Liver (tissue), 9 donors: ENCODE results near the gene RNU7-1. TPM values are rescaled to one million over a fixed set of nuclear protein-coding genes. Genes with fewer than 3 reads are reported as not detected.

Experiments used
- DNase-seq: peaks from one replicate; pipeline ENCODE4 v3.0.0-alpha.2; 2017; ENCODE audit warnings: low spot score
- H3K27ac ChIP-seq, 2 donors: one replicate each; pipeline ENCODE4 v1.7.0; 2013; ENCODE audit warnings: inconsistent platforms in 2 of 2, low read length in 2 of 2, control low read depth in 1 of 2, low read depth in 1 of 2, mild to moderate bottlenecking in 1 of 2
- H3K27me3 ChIP-seq, 4 donors: one replicate each; pipeline versions ENCODE4 v1.6.1 to v1.7.0; 2013; ENCODE audit warnings: low read length in 3 of 4, inconsistent platforms in 1 of 4, mild to moderate bottlenecking in 1 of 4, moderate library complexity in 1 of 4; ENCODE audit not compliant: control insufficient read depth in 4 of 4, insufficient read depth in 4 of 4
- H3K36me3 ChIP-seq, 4 donors: one replicate each; pipeline versions ENCODE4 v1.6.1 to v1.7.0; 2013; ENCODE audit warnings: low read length in 3 of 4, mild to moderate bottlenecking in 3 of 4, low read depth in 1 of 4, moderate library complexity in 1 of 4; ENCODE audit not compliant: control insufficient read depth in 4 of 4, insufficient read depth in 3 of 4
- H3K4me1 ChIP-seq, 4 donors: one replicate each; pipeline versions ENCODE4 v1.6.1 to v1.7.0; 2013; ENCODE audit warnings: low read length in 3 of 4, mild to moderate bottlenecking in 3 of 4, moderate library complexity in 1 of 4; ENCODE audit not compliant: control insufficient read depth in 4 of 4, insufficient read depth in 4 of 4
- H3K4me3 ChIP-seq, 3 donors: one replicate each; pipeline versions ENCODE4 v1.6.1 to v1.7.0; 2013; ENCODE audit warnings: low read length in 3 of 3, control low read depth in 1 of 3, low read depth in 1 of 3, mild to moderate bottlenecking in 1 of 3
- H3K9ac ChIP-seq, 2 donors: one replicate each; pipeline ENCODE4 v1.7.0; 2013; ENCODE audit warnings: low read length in 2 of 2, mild to moderate bottlenecking in 2 of 2, moderate library complexity in 2 of 2, control low read depth in 1 of 2, low read depth in 1 of 2
- H3K9me3 ChIP-seq, 4 donors: one replicate each; pipeline versions ENCODE4 v1.6.1 to v1.7.0; 2013; ENCODE audit warnings: low read length in 3 of 4; ENCODE audit not compliant: control insufficient read depth in 4 of 4
- ATF3 ChIP-seq: IDR thresholded peaks from 2 replicates; pipeline ENCODE4 v1.6.1; 2016; ENCODE audit warnings: antibody characterized with exemption
- CTCF ChIP-seq: fragments of 150-350 bp; IDR thresholded peaks from 2 replicates; pipeline ENCODE4 v1.5.1; 2017; ENCODE audit warnings: improper control_type of control experiment, low read depth, low read length; ENCODE audit not compliant: missing input control
- EGR1 ChIP-seq, 2 donors: IDR thresholded peaks; 2 replicates each; pipeline ENCODE4 v1.6.1; 2016 to 2018; ENCODE audit warnings: antibody characterized with exemption in 2 of 2, low read depth in 2 of 2
- FOXA1 ChIP-seq: IDR thresholded peaks from 2 replicates; pipeline ENCODE4 v1.6.1; 2016; ENCODE audit warnings: antibody characterized with exemption
- FOXA2 ChIP-seq: IDR thresholded peaks from 2 replicates; pipeline ENCODE4 v1.6.1; 2016; ENCODE audit warnings: antibody characterized with exemption
- HNF4A ChIP-seq, 2 donors: conservative IDR thresholded peaks; 2 replicates each; pipeline ENCODE4 v1.6.1; 2016; ENCODE audit warnings: antibody characterized with exemption in 2 of 2, mild to moderate bottlenecking in 2 of 2
- JUND ChIP-seq, 2 donors: IDR thresholded peaks; 2 replicates each; pipeline ENCODE4 v1.6.1; 2016; ENCODE audit warnings: antibody characterized with exemption in 2 of 2
- MAX ChIP-seq: IDR thresholded peaks from 2 replicates; pipeline ENCODE4 v1.6.1; 2016; ENCODE audit warnings: antibody characterized with exemption
- NR2F2 ChIP-seq: IDR thresholded peaks from 2 replicates; pipeline ENCODE4 v1.6.1; 2016; ENCODE audit warnings: antibody characterized with exemption
- RAD21 ChIP-seq, 2 donors: IDR thresholded peaks; 2 replicates each; pipeline ENCODE4 v1.6.1; 2016; ENCODE audit warnings: antibody characterized with exemption in 2 of 2, mild to moderate bottlenecking in 2 of 2
- REST ChIP-seq: IDR thresholded peaks from 2 replicates; pipeline ENCODE4 v1.6.1; 2016; ENCODE audit warnings: antibody characterized with exemption, mild to moderate bottlenecking
- RXRA ChIP-seq, 2 donors: IDR thresholded peaks; 2 replicates each; pipeline ENCODE4 v1.6.1; 2017 to 2018; ENCODE audit warnings: antibody characterized with exemption in 2 of 2, mild to moderate bottlenecking in 1 of 2
- TAF1 ChIP-seq: conservative IDR thresholded peaks from 2 replicates; pipeline ENCODE4 v1.6.1; 2016; ENCODE audit warnings: antibody characterized with exemption, mild to moderate bottlenecking
- YY1 ChIP-seq: IDR thresholded peaks from 2 replicates; pipeline ENCODE4 v1.6.1; 2016; ENCODE audit warnings: antibody characterized with exemption, mild to moderate bottlenecking
- ZBTB33 ChIP-seq: IDR thresholded peaks from 2 replicates; pipeline ENCODE4 v1.6.1; 2016; ENCODE audit warnings: antibody characterized with exemption
- WGBS: extraction: QIAGEN DNeasy Blood & Tissue Kit; methylation state at CpG from one replicate; pipeline ENCODE4 v1.1.7; 2013; 5-methylcytosine and 5-hydroxymethylcytosine counted together
- polyA plus RNA-seq, 2 donors: library from polyadenylated mRNA; stranded (reverse) in 1 of 2; unstranded in 1 of 2; fragments of 200-250 nt in 1 of 2; fragments of >200 nt in 1 of 2; fragmentation: Nextera tagmentation in 1 of 2; extraction: Ambion mirVana in 1 of 2; gene quantifications; one replicate each; pipeline versions ENCODE4 v1.2.1 to v1.2.3, GENCODE V29; 2013 to 2015
- total RNA-seq, 2 donors: library from RNA; depleted of rRNA; stranded (reverse); fragments of >200 nt; gene quantifications; one replicate each; pipeline ENCODE4 v1.2.3, GENCODE V29; 2014
- donor health status: healthy.
- donor health status: healthy.
- donor health status: healthy.
- donor health status: healthy.
- donor health status: healthy.

Gene RNU7-1
- total and polyA plus RNA-seq, 4 donors, result not detected

- Histone ChIP-seq H3K4me3 (no peak overlapping the region), H3K9me3 (no peaks in the 10 kb centered on the region), H3K36me3 (peaks cover 13 to 34% (median 28%) of the 10 kb centered on the region in 4 donors), H3K27ac (no peak overlapping the region), H3K4me1 (peaks cover 8 to 44% (median 22%) of the 10 kb centered on the region in 4 donors), H3K9ac (no peak overlapping the region), H3K27me3 (no peaks in the 10 kb centered on the region)
- no peak for TF ChIP-seq TAF1
- TF ChIP-seq HNF4A (conservative IDR thresholded peaks at IDR 0.05), result no peak
- TF ChIP-seq FOXA1, result no peak
- TF ChIP-seq JUND (IDR thresholded peaks at IDR 0.05), result no peak
- TF ChIP-seq ZBTB33, result no peak
- no peak for TF ChIP-seq REST
- no peak for TF ChIP-seq MAX
- TF ChIP-seq FOXA2, result no peak
- TF ChIP-seq NR2F2, result no peak
- WGBS, result 69% methylated on average over 17 of the region's 17 CpGs
- no peak for DNase-seq
These were observed 20.3 kb downstream of the RNU7-1 start for GRCh38 chr12:6963791-6964413.

GRCh38 chr12:6964605-6965025, 21.0 kb downstream of the RNU7-1 start:
- H3K4me1 ChIP-seq, result peaks cover 11 to 50% (median 26%) of the 10 kb centered on the region in 4 donors
- no peaks in the 10 kb centered on the region for H3K9me3 ChIP-seq
- peak overlapping the region; percentile 62 to 74 for H3K27ac ChIP-seq
- WGBS, result 73% methylated on average over 8 of the region's 8 CpGs
- H3K9ac ChIP-seq, result peak overlapping the region in 1 of 2 donors; percentile 26
- DNase-seq, result no peak
- no peaks in the 10 kb centered on the region for H3K27me3 ChIP-seq
- TF ChIP-seq REST (no peak), EGR1 (IDR thresholded peaks at IDR 0.05; ENCODE audit: low read depth in 2 of 2) (no peak), RAD21 (IDR thresholded peaks at IDR 0.05) (no peak), TAF1 (no peak), MAX (no peak), FOXA1 (no peak), ZBTB33 (no peak), RXRA (IDR thresholded peaks at IDR 0.05) (no peak), YY1 (no peak), HNF4A (conservative IDR thresholded peaks at IDR 0.05) (no peak), FOXA2 (no peak), ATF3 (no peak), NR2F2 (no peak), JUND (IDR thresholded peaks at IDR 0.05) (no peak), CTCF (no peak)
- no peak overlapping the region for H3K4me3 ChIP-seq
- H3K36me3 ChIP-seq, result peaks cover 13 to 34% (median 28%) of the 10 kb centered on the region in 4 donors
